GM21515 (cell line): ENCODE measurements around the gene LHX1.

Source experiments
- ATAC-seq: cut with Tn5 transposase; IDR thresholded peaks from one replicate; pipeline ENCODE4 v1.9.1; 2021; ENCODE audit not compliant: unreplicated experiment

LHX1 gene

DNA sequence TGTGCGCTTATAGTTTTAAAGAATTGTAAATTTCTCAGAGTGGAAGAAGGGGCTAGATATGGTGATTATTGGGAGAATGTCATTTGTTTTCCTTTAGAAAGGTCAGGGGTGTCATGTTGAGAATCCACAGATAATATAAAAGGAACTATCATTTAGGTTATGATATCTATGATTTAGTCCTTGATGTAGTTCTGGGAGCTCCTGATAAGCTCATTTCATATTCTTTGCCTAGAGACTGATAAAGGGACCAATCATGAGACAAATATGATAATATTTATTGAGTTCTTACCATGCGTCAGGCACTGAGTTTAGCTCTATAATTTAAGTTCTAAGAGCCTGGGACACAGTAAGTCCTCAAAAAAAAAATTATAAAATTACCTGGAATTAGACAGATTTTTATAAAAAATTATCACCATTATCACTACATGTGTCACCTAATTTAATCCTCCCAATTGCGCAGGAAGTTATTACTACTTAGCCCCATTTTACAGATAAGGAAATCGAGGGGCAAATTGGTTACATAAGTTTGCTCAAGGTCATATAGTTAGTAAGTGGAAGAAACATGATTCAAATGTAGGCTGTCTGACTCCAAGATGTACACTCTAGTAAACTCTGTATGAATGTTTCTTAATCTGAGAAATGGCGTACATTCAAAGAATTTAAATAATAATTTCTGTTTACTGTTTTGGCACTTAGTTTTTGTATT is 14.0 kb downstream of the LHX1 start:
- ATAC-seq: no peak

DNA sequence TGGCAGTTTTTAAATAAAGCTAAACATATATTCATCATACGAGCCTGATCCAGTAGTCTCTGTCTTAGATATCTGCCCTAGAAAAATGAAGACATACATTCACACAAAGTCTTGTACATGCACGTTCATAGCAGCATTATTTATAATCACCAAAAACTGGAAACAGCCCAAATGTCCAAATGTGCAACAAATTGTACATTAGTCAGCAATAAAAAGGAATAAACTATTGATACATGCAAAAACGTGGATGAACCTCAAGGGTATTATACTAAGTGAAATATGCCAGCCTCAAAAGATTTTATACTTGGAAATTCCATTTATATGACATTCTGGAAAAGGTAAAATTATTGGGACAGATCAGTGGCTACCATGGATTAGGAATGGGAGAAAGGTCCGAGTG is 34.2 kb downstream of the LHX1 start:
- no peak for ATAC-seq

DNA sequence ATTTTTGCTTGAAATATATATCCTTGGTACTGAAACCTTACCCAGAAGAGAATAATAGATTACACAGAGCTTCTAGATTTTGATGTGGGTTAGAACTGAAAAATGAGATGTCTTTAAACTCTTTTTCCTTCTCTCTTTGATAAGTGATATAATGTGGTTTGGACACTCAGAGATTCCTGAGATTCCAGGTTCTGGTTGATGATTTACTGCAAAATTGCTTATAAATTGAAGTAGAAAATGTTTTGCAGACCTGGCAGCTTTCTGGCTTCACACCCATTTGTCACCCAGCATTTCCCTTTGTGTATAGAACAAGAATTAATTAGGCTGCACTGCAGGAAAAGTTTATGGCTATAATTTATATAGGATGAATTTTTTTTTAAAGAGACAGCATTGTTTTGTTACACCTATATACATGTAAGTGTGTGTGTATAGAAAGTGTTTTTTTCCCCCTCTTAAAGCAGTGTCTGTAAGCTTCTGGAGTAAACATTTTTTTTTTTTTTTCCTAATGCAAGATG is 35.0 kb downstream of the LHX1 start:
- ATAC-seq: no peak

DNA sequence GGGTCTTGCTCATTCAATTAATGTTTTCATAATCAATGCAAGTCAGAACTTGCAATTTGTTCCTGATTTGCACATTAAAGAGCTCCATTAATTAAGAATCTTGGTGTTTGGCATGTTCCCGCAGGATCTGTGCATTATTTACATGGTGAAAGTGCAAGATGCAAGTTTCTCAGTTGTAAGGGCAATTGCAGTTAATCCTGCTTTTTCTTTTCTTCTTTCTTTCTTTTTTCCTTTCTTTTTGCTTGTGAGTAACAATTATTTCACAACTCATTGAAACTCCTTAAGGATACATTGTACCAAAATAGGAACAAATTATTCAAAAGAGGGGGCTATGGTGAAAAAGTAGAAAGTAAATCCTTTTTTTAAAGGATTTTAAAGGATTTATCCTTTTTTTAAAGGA is 35.6 kb downstream of the LHX1 start:
- no peak for ATAC-seq

DNA sequence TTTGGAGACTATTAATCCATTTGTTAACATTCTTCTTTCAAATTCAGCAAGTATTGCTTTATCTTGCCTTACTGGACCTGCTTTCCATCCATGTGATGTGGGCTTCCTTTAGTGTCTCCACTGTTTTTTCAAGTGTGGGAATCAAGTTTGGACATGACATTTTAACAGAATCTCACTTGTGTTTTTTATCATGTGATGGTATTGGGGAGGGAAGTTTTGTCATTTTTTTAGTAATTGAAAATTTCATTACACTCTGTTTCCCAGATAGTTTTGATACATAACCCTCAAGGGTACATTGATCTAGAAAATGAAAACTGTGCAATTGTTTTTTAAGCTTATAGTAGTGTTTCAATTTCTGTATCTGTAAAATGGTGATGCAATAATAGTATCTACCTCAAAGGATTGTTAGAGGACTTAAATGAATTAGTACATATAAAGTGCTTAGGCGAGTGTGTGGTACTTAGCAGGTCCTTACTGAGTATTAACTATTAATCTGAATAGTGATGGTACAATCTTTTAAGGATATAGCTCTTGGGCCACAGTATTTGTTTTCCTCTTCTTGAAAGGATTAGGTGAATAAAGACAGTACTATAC is 38.7 kb downstream of the LHX1 start:
- ATAC-seq: no peak

DNA sequence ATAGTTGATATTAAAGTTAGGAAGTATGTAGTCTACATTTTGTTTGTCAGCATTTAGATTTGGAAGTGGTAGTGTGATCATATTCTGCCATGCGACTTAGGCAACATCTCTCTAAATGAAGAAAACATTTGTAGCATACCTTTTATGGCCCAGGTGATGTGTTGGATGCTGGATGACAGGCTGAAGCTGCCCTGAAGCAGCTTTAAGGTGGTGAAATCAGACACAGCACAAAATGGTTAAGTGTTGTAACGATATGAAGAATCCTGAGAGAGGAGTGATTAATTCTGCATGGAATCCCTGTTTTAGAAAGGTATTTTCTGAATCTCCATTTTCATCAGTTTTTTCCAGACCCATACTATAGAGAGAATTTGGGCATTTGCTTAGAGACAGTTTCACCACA is 39.8 kb downstream of the LHX1 start:
- ATAC-seq: no peak

DNA sequence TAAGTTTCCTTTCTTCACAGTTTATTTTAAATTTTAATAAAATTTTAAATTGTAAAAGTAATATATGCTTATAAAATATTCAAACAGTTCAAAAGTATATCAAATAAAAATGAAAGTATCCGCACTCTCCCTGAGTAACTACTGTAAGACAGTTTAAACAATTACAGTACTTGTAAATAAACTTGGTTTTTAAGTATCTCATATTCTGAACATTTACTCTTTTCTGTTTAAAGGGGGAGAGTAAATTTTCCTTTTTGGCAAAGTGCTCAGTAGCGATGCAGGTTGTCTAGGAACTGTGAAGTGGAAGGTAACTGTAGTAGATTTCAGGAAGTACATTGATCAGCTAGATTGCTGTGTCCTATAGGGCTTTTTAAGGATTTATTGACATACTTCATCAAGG is 40.3 kb downstream of the LHX1 start:
- no peak for ATAC-seq

DNA sequence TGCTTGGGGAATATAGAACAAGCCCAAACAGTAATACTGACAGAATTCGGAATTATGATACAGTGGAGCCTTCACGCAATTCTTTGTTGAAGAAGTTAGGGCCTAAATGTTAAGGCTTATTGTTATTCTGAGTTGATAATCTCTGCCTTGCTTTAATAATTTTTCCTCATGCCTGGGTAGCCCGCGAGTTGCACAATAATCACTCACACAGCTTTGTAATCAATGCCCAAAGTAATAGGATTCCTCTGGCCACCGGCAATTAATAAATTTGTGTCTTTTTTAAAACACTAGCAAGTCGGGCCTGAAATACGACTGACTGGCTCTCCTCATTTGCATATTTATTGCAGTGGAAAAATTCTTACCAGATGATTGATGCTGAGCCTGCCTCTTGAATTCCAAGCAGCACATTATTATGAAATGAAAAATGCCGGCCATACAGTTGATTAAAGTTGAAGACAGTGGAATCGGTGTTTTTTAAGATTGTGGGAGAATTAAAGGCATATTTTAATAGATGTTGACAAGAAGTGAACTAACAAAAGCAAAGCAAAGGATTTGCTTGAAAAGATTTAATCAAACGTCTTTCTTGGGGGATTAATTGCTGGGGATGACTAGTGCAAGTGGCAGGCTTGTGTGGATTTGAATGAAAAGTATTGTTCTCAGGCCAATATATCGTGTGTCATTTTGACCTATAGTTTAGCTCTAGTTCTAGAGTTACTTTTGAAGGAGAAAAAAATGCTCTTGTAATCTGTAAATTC is 41.7 kb downstream of the LHX1 start:
- no peak for ATAC-seq

DNA sequence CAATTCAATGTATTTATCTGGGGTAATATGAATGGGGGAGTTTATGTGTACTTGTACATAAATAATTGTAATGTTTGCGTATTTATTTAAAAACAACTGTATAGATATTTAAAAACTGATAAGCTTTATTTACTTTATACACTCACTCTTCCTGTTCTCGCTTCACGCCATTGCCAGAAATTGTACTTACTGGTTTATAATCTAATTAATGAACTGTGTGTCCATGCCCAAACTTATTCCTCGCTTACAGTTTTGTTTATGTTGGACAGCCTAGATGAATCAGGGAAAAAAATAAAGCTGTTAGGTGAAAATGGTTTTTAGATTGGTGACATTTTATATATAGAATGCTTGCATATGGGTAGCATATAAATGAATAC is 42.3 kb downstream of the LHX1 start:
- no peak for ATAC-seq

DNA sequence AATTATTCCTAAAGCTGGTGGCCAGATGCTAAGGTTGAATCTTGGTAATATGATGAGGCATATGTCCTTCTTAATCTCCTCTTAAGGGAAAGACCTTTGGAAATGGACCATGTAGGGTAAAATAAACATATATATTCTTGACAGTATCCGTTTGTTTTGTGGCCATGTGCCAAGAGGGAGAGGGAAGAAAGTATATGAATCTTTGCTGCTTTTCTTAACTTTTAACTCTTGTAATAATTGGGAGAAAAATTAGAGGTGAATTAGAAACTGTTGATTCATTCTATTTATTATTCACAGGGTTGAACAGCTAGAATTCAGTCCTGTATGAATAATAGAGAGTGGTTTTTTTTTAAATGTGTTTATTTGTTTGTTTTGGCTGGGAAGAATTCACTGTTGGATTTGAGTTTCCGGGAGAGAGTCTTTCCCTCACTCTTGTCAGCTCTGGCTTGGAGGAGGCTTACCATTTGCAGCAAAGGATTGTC is 43.0 kb downstream of the LHX1 start:
- no peak for ATAC-seq

DNA sequence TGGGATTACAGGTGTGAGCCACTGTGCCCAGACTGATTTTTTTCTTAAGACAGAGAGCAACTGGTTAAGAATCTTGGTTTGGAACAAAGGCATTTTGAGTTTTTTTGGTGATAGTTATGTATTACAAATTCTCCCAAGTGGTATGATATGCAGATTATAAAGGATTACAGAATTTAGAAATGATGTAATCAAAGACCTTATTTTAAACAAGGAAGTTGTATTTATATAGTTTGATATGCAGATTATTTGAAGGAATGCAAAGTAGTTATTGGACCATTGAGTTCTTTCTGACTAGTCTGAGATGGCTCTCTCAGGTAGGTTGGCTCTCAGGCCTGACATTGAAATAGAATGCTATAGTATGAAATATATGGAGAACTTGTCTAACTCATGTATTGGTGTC is 46.3 kb downstream of the LHX1 start:
- no peak for ATAC-seq

DNA sequence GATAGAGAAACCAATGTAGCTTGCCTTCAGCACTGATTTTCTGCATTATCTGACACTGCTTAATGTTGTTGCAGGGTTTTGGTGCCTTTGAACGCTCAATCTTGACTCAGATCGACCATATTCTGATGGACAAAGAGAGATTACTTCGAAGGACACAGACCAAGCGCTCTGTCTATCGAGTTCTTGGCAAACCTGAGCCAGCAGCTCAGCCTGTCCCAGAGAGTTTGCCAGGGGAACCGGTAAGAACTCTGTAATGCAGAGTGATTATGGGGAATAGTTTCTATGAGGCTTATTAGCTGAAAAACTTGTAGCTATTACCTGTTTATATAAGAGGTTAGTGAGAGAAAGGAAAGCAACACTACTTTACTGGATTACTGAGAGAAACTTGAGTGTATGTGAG is 51.9 kb downstream of the LHX1 start:
- ATAC-seq: no peak

DNA sequence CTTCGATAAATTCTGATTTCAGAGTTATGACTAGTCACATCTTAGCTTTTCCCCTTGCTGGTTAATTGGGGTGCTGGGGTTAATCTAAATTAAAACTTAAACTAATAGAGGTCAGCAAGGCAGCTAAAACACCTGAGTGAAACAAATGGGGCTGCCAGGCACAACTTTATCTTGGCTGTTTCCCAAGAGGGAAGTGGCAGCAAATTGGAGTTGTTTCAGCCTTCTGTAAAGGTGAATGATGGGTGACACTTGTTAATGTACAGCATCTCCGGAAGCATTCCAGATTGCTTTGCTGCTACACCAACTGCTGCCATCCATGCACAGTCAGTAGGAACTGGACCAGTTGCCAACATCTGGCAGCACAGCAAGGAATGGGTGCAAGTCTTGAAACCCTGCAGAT is 55.4 kb downstream of the LHX1 start:
- no peak for ATAC-seq

DNA sequence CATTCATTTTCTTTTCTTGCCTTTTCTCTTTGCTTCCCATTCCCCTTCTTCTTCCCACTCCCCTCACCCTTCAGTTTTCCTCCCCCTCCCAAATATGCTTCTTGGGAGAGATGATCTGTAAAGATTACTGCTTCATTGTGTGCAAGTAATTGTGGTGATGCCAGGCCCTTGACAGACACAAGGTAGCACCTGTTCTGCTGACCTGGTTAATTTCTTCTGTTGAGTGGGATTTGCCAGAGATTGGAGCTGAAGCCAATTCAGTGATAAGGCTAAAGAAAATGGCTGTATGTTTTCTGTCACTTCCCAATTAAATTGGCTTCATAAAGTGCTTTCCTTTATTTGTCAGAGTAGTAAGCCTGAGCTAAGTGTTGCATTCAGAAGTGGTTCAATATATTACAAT is 56.0 kb downstream of the LHX1 start:
- ATAC-seq: no peak
